ENCODE measurements around the gene CABP2.

GRCh38 chr11:67505605-67506396 lies 17.4 kb downstream of the CABP2 start:
- TF ChIP-seq CTCF (conservative IDR thresholded peaks at IDR 0.05; ENCODE audit: low read depth, low read length) = peak; percentile 97
- no peak for TF ChIP-seq EZH2 (IDR thresholded peaks at IDR 0.05; ENCODE audit: low read length, unreplicated experiment)

Data from PC-3 (cell line).